ENCODE results near the gene ADCY1. TPM values are rescaled to one million over a fixed set of nuclear protein-coding genes. Genes with fewer than 3 reads are reported as not detected.

ADCY1 gene
- total and polyA plus RNA-seq, 8 donors: 0.33 to 1.8 (median 1.3) TPM

DNA sequence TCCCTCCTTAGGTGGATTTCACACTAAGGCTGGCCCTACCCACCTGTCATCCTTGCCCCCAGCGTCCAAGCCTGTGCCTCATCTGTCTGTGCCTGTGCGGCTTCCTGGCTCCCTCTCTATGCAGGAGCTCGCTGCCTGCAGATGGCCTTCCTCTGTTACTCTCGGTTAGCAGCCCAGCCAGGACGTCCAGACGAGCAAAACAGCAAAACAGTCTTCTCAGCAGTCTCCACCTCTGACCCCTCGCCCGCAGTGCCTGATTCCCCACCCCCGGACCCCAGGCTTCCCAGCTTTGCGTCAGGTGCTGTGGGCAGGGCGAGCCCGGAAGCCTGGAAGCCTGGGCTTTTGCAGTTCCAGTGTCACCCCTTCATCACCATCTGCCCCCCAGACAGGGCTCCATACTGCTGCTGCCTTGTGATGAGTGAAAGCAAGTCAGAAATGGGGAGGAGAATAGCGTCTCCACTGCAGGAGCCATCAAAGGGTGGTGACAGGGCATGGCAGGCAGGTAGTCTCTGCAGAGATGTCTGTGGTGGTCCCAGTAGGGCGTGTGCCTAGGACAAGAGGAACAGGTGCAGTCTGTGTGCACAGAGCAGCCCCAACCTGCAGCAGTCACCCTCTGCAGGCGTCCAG lies 88.5 kb downstream of the ADCY1 start:
- TF ChIP-seq EP300 (IDR thresholded peaks at IDR 0.05) (no peak), POLR2A (IDR thresholded peaks at IDR 0.05) (no peak), POLR2AphosphoS5 (IDR thresholded peaks at IDR 0.05) (no peak)
- TF ChIP-seq, protein P1, sequence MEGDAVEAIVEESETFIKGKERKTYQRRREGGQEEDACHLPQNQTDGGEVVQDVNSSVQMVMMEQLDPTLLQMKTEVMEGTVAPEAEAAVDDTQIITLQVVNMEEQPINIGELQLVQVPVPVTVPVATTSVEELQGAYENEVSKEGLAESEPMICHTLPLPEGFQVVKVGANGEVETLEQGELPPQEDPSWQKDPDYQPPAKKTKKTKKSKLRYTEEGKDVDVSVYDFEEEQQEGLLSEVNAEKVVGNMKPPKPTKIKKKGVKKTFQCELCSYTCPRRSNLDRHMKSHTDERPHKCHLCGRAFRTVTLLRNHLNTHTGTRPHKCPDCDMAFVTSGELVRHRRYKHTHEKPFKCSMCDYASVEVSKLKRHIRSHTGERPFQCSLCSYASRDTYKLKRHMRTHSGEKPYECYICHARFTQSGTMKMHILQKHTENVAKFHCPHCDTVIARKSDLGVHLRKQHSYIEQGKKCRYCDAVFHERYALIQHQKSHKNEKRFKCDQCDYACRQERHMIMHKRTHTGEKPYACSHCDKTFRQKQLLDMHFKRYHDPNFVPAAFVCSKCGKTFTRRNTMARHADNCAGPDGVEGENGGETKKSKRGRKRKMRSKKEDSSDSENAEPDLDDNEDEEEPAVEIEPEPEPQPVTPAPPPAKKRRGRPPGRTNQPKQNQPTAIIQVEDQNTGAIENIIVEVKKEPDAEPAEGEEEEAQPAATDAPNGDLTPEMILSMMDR (IDR thresholded peaks at IDR 0.05): no peak
- Histone ChIP-seq H3K27ac (no peak overlapping the region), H3K36me3 (no peaks in the 10 kb centered on the region), H3K27me3 (no peaks in the 10 kb centered on the region), H3K9me3 (no peaks in the 10 kb centered on the region), H3K4me1 (no peaks in the 10 kb centered on the region), H3K4me3 (no peak overlapping the region)
- intact Hi-C loops (cut with DNase I; ENCODE audit: low total_unique reads): no loop called here
- 64 to 89% (median 76%) methylated on average over 7 to 15 of the region's 15 CpGs for WGBS, 5 donors
- peak in 1 of 2 donors; percentile 17 for DNase-seq

DNA sequence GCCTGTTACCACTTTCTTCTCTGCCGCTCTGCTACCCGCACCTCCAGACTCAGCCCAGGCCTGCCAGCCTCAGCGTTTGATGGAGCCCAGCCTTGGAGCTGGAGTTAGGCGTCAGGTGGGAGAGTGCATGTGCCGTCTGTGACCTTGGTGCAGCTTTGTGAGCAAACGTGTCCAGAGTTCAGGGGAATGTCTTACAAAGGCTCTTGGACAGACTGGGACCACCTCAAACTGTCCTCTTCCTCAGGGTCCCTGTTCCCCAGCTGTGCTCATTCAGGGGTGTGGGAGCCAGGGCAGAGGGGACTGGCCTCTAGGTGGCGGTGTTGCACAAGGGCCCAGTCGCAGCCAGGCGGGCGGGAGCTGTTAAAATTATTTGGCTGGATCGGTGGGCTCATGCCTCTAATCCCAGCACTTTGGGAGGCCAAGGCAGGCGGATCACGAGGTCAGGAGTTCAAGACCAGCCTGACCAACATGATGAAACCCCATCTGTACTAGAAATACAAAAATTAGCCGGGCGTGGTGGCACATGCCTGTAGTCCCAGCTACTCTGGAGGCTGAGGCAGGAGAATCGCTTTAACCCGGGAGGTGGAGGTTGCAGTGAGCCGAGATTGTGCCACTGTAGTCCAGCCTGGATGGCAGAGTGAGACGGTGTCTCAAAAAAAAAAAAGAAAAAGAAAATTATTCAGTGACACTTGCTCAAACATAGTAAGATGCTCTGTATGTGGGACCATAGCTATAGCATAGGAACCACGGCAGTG lies 89.2 kb downstream of the ADCY1 start:
- Histone ChIP-seq H3K36me3 (no peaks in the 10 kb centered on the region), H3K4me1 (no peaks in the 10 kb centered on the region), H3K4me3 (no peak overlapping the region), H3K27me3 (no peaks in the 10 kb centered on the region), H3K9me3 (no peaks in the 10 kb centered on the region), H3K27ac (no peak overlapping the region)
- intact Hi-C loops (cut with DNase I; ENCODE audit: low total_unique reads): no loop called here
- peak in 1 of 2 donors; percentile 45 for DNase-seq
- TF ChIP-seq, protein P1 (IDR thresholded peaks at IDR 0.05): peak in 5 of 7 experiments; percentile 38 to 66 (median 61)
- TF ChIP-seq EP300 (IDR thresholded peaks at IDR 0.05): no peak
- 82 to 92% (median 90%) methylated on average over 16 to 20 of the region's 20 CpGs for WGBS, 5 donors

DNA sequence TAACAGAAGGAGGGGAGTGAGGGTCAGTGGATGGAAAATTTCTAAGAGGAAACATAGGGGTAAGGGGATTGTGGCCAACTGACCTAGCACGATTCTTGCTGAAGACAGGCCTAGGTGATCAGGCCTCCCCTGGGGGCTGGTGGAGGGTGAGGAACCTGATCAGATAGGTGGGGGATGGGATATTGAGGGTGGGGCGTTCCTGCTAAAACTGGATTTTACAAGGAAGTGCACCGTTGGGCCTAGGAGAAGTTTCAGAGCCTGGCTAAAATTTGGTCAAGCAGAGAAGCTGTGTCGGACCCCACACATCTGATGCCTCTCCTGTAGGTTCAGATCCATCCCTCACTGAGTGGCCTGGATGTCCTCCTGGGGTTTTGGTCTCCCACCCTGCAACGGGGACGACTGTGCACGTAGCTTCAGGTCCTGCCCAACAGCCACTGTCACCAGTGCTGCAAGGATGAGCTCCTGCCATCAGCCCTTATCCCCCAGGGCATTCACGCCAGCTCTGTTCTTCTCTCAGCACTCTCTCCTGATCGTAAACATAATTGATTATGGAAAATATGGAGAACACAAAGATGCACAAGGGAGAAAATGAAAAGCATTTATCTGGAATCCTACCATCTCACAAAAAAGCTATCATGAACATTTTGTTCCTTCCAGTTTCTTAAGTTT lies 89.9 kb downstream of the ADCY1 start:
- TF ChIP-seq, protein P1 (IDR thresholded peaks at IDR 0.05): no peak
- TF ChIP-seq POLR2AphosphoS5 (IDR thresholded peaks at IDR 0.05) (no peak), EP300 (IDR thresholded peaks at IDR 0.05) (no peak), POLR2A (IDR thresholded peaks at IDR 0.05) (no peak)
- peak in 1 of 2 donors; percentile 20 for DNase-seq
- Histone ChIP-seq H3K36me3 (no peaks in the 10 kb centered on the region), H3K27ac (no peak overlapping the region), H3K27me3 (no peaks in the 10 kb centered on the region), H3K4me1 (no peaks in the 10 kb centered on the region), H3K9me3 (no peaks in the 10 kb centered on the region), H3K4me3 (no peak overlapping the region)
- WGBS, 5 donors: 82 to 89% (median 84%) methylated on average over 9 of the region's 9 CpGs
- intact Hi-C loops (cut with DNase I; ENCODE audit: low total_unique reads): no loop called here

DNA sequence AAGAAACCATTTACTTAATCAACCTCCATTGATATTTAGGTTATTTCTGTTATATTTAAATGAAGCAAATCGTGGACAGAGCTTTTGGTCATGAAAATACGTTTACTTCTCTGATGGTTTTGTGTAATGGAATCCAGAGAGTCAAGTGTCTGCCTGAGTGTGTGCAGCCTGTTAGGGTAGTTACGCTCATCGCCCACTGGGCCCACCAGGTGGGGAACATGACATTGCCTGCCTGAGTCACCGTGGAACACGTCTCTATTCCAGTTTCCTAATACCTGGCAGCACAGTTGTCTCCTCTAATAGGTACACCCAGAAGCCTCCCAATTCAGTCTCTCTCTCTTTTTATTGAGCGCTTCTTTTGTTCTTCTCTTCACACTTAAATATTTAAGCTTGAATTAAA lies 91.0 kb downstream of the ADCY1 start:
- TF ChIP-seq, protein P1 (IDR thresholded peaks at IDR 0.05): no peak
- TF ChIP-seq EP300 (IDR thresholded peaks at IDR 0.05): no peak
- TF ChIP-seq POLR2AphosphoS5 (IDR thresholded peaks at IDR 0.05): no peak
- TF ChIP-seq POLR2A (IDR thresholded peaks at IDR 0.05): no peak
- intact Hi-C loops (cut with DNase I; ENCODE audit: low total_unique reads): no loop called here
- no peak for DNase-seq
- Histone ChIP-seq H3K27ac (no peak overlapping the region), H3K4me1 (no peaks in the 10 kb centered on the region), H3K4me3 (no peak overlapping the region), H3K9me3 (no peaks in the 10 kb centered on the region), H3K36me3 (no peaks in the 10 kb centered on the region), H3K27me3 (no peaks in the 10 kb centered on the region)
- 83 to 95% (median 91%) methylated on average over 7 of the region's 7 CpGs for WGBS, 5 donors

All from stomach (tissue), 9 donors.